ENCODE data around the gene MCRIP2. TPM values are rescaled to one million over a fixed set of nuclear protein-coding genes. Genes with fewer than 3 reads are reported as not detected.

MCRIP2 gene
- total and polyA plus RNA-seq, 3 experiments from 2014 or later: 24.9 to 64.8 (median 59.3) TPM

GRCh38 chr16:677316-678190, 35.9 kb downstream of the MCRIP2 start:
- H3K4me3 ChIP-seq (ENCODE audit: low read length): no peak overlapping the region
- peaks cover 0 to 6% of the 10 kb centered on the region in 2 donors for H3K27me3 Mint-ChIP-seq
- peaks cover 13 to 37% (median 17%) of the 10 kb centered on the region in 3 donors for H3K4me1 Mint-ChIP-seq
- H3K36me3 ChIP-seq (ENCODE audit: insufficient read depth, low read length): peaks cover 8% of the 10 kb centered on the region
- POLR2A ChIA-PET: interaction anchor here (1.2 kb wide), 1 partner anchor 9 kb away, joined by 4 read pairs; no protein-coding TSS in a partner anchor
- DNase-seq: no peak
- H3K9me3 Mint-ChIP-seq: no peaks in the 10 kb centered on the region
- no peak overlapping the region for H3K4me3 Mint-ChIP-seq
- CTCF ChIA-PET: no interaction called here
- H3K9me3 ChIP-seq (ENCODE audit: low read length): no peaks in the 10 kb centered on the region
- H3K27me3 ChIP-seq (ENCODE audit: insufficient read depth, low read length, poor library complexity, severe bottlenecking): no peaks in the 10 kb centered on the region
- no peak overlapping the region for H3K27ac ChIP-seq (ENCODE audit: low read depth, low read length)
- H3K4me1 ChIP-seq (ENCODE audit: insufficient read depth, low read length): peaks cover 24% of the 10 kb centered on the region
- H3K36me3 Mint-ChIP-seq: peaks cover 0 to 31% (median 2%) of the 10 kb centered on the region in 3 donors
- H3K27ac Mint-ChIP-seq: no peak overlapping the region

- Mint-ChIP-seq H3K4me1 (peaks cover 13 to 45% (median 20%) of the 10 kb centered on the region in 3 donors), H3K27ac (peak overlapping the region in 1 of 8 donors; percentile 79), H3K9me3 (no peaks in the 10 kb centered on the region), H3K36me3 (peaks cover 0 to 28% (median 3%) of the 10 kb centered on the region in 3 donors), H3K27me3 (peaks cover 0 to 6% of the 10 kb centered on the region in 2 donors), H3K4me3 (peak overlapping the region in 2 of 7 donors; percentile 35 to 92)
- CTCF ChIA-PET: interaction anchor here (1.3 kb wide), 1 partner anchor 11 kb away, joined by 7 read pairs; the partner anchor contains the start of gene RHOT2
- no peak for DNase-seq
- POLR2A ChIA-PET: interaction anchor here (1.1 to 1.2 kb wide), 2 partner anchors 9 to 17 kb away, joined by 4 to 5 read pairs; no protein-coding TSS in a partner anchor
- no peaks in the 10 kb centered on the region for H3K9me3 ChIP-seq (ENCODE audit: low read length)
- H3K4me3 ChIP-seq (ENCODE audit: low read length): no peak overlapping the region
- no peaks in the 10 kb centered on the region for H3K27me3 ChIP-seq (ENCODE audit: insufficient read depth, low read length, poor library complexity, severe bottlenecking)
- H3K27ac ChIP-seq (ENCODE audit: low read depth, low read length): no peak overlapping the region
- H3K4me1 ChIP-seq (ENCODE audit: insufficient read depth, low read length): peaks cover 28% of the 10 kb centered on the region
- peaks cover 8% of the 10 kb centered on the region for H3K36me3 ChIP-seq (ENCODE audit: insufficient read depth, low read length)
These were observed 36.7 kb downstream of the MCRIP2 start for GRCh38 chr16:678209-678857.

- Mint-ChIP-seq H3K27ac (peak overlapping the region in 7 of 8 donors; percentile 66 to 86 (median 79)), H3K9me3 (no peaks in the 10 kb centered on the region), H3K4me3 (peak overlapping the region; percentile 80 to 92 (median 81)), H3K36me3 (peaks cover 0 to 30% (median 3%) of the 10 kb centered on the region in 3 donors), H3K27me3 (peaks cover 0 to 6% of the 10 kb centered on the region in 2 donors), H3K4me1 (peaks cover 13 to 50% (median 20%) of the 10 kb centered on the region in 3 donors)
- ChIA-PET CTCF (interaction anchor here (0.6 to 1.3 kb wide), 3 partner anchors 12 to 43 kb away, joined by 3 to 7 read pairs (median 4); partner anchors contain the start of genes METTL26 and RHOT2), POLR2A (interaction anchor here (1.1 to 1.9 kb wide), 3 partner anchors 10 to 43 kb away, joined by 4 to 7 read pairs (median 5); partner anchors contain the start of gene METTL26)
- peak overlapping the region; percentile 24 for H3K27ac ChIP-seq (ENCODE audit: low read depth, low read length)
- DNase-seq: peak; percentile 52 to 74 (median 56)
- H3K9me3 ChIP-seq (ENCODE audit: low read length): no peaks in the 10 kb centered on the region
- peaks cover 32% of the 10 kb centered on the region for H3K4me1 ChIP-seq (ENCODE audit: insufficient read depth, low read length)
- H3K36me3 ChIP-seq (ENCODE audit: insufficient read depth, low read length): peaks cover 8% of the 10 kb centered on the region
- no peaks in the 10 kb centered on the region for H3K27me3 ChIP-seq (ENCODE audit: insufficient read depth, low read length, poor library complexity, severe bottlenecking)
- peak overlapping the region; percentile 51 for H3K4me3 ChIP-seq (ENCODE audit: low read length)
These were observed 37.5 kb downstream of the MCRIP2 start for GRCh38 chr16:678858-679813.

- peaks cover 13 to 52% (median 20%) of the 10 kb centered on the region in 3 donors for H3K4me1 Mint-ChIP-seq
- ChIA-PET POLR2A (interaction anchor here (0.9 to 1.9 kb wide), 7 partner anchors 10 to 108 kb away, joined by 3 to 15 read pairs (median 5); partner anchors contain the start of genes HAGHL, METTL26, RHOT2 and RPUSD1), CTCF (interaction anchor here (0.8 to 1.8 kb wide), 5 partner anchors 10 to 31 kb away, joined by 3 to 8 read pairs (median 3); partner anchors contain the start of genes RHOT2, WDR24 and WDR90)
- Histone ChIP-seq H3K36me3 (ENCODE audit: insufficient read depth, low read length) (peaks cover 8% of the 10 kb centered on the region), H3K9me3 (ENCODE audit: low read length) (no peaks in the 10 kb centered on the region), H3K4me3 (ENCODE audit: low read length) (peak within 1 kb of the TSS; percentile 67), H3K27me3 (ENCODE audit: insufficient read depth, low read length, poor library complexity, severe bottlenecking) (no peaks in the 10 kb centered on the region), H3K4me1 (ENCODE audit: insufficient read depth, low read length) (peaks cover 32% of the 10 kb centered on the region), H3K27ac (ENCODE audit: low read depth, low read length) (peak within 1 kb of the TSS; percentile 72)
- peak within 1 kb of the TSS; percentile 80 to 91 (median 82) for H3K4me3 Mint-ChIP-seq
- H3K9me3 Mint-ChIP-seq: no peaks in the 10 kb centered on the region
- DNase-seq: peak; percentile 81 to 91 (median 85)
- peaks cover 0 to 2% of the 10 kb centered on the region in 2 donors for H3K27me3 Mint-ChIP-seq
- H3K27ac Mint-ChIP-seq: peak within 1 kb of the TSS; percentile 50 to 94 (median 82)
- peaks cover 0 to 31% (median 3%) of the 10 kb centered on the region in 3 donors for H3K36me3 Mint-ChIP-seq
These were observed 38.4 kb downstream of the MCRIP2 start, which contains the start of gene STUB1 for GRCh38 chr16:679814-680624. Gene STUB1, plus strand, starts transcription at chr16:680410. Its CDS starts 116 bp downstream, at chr16:680526.

GRCh38 chr16:680625-680945, 39.0 kb downstream of the MCRIP2 start:
- POLR2A ChIA-PET: interaction anchor here (0.9 to 1.9 kb wide), 7 partner anchors 10 to 107 kb away, joined by 3 to 15 read pairs (median 5); partner anchors contain the start of genes HAGHL, METTL26, RHOT2 and RPUSD1
- CTCF ChIA-PET: interaction anchor here (0.8 to 1.8 kb wide), 5 partner anchors 9 to 31 kb away, joined by 3 to 8 read pairs (median 3); partner anchors contain the start of genes RHOT2, WDR24 and WDR90
- Mint-ChIP-seq H3K9me3 (no peaks in the 10 kb centered on the region), H3K27me3 (no peaks in the 10 kb centered on the region), H3K36me3 (peaks cover 0 to 31% (median 3%) of the 10 kb centered on the region in 3 donors), H3K4me1 (peaks cover 13 to 49% (median 20%) of the 10 kb centered on the region in 3 donors), H3K4me3 (peak overlapping the region; percentile 62 to 88 (median 80)), H3K27ac (peak overlapping the region in 4 of 8 donors; percentile 9 to 94 (median 78))
- Histone ChIP-seq H3K27me3 (ENCODE audit: insufficient read depth, low read length, poor library complexity, severe bottlenecking) (no peaks in the 10 kb centered on the region), H3K36me3 (ENCODE audit: insufficient read depth, low read length) (peaks cover 8% of the 10 kb centered on the region), H3K27ac (ENCODE audit: low read depth, low read length) (peak overlapping the region; percentile 72), H3K4me3 (ENCODE audit: low read length) (peak overlapping the region; percentile 67), H3K9me3 (ENCODE audit: low read length) (no peaks in the 10 kb centered on the region), H3K4me1 (ENCODE audit: insufficient read depth, low read length) (peaks cover 35% of the 10 kb centered on the region)
- DNase-seq: no peak

GRCh38 chr16:680967-681745, 39.5 kb downstream of the MCRIP2 start:
- Mint-ChIP-seq H3K27ac (peak overlapping the region in 5 of 8 donors; percentile 9 to 94 (median 77)), H3K4me1 (peaks cover 13 to 55% (median 20%) of the 10 kb centered on the region in 3 donors), H3K36me3 (peaks cover 0 to 32% (median 3%) of the 10 kb centered on the region in 3 donors), H3K4me3 (peak overlapping the region; percentile 62 to 88 (median 78)), H3K9me3 (no peaks in the 10 kb centered on the region), H3K27me3 (no peaks in the 10 kb centered on the region)
- no peaks in the 10 kb centered on the region for H3K9me3 ChIP-seq (ENCODE audit: low read length)
- no peak for DNase-seq
- CTCF ChIA-PET: interaction anchor here (0.8 to 2.3 kb wide), 7 partner anchors 9 to 32 kb away, joined by 3 to 8 read pairs (median 4); partner anchors contain the start of genes RHOT2, WDR24 and WDR90
- no peaks in the 10 kb centered on the region for H3K27me3 ChIP-seq (ENCODE audit: insufficient read depth, low read length, poor library complexity, severe bottlenecking)
- H3K4me1 ChIP-seq (ENCODE audit: insufficient read depth, low read length): peaks cover 36% of the 10 kb centered on the region
- H3K27ac ChIP-seq (ENCODE audit: low read depth, low read length): peak overlapping the region; percentile 72
- H3K4me3 ChIP-seq (ENCODE audit: low read length): peak overlapping the region; percentile 67
- POLR2A ChIA-PET: interaction anchor here (0.9 to 1.9 kb wide), 6 partner anchors 9 to 107 kb away, joined by 3 to 15 read pairs (median 5); partner anchors contain the start of genes HAGHL, METTL26, RHOT2 and RPUSD1
- peaks cover 8% of the 10 kb centered on the region for H3K36me3 ChIP-seq (ENCODE audit: insufficient read depth, low read length)

Measured in CD8-positive, alpha-beta memory T cell (primary cell).